Activated CD4-positive, alpha-beta T cell treated with anti-CD3 and anti-CD28 coated beads, Interleukin-2, amount 50 U/mL, for 16 hours (primary cell): ENCODE results near the gene TRIM5.
"Not testable (repeated sequence)": the region's sequence is repeated elsewhere in the genome, so short reads cannot be mapped to it uniquely, and the experiment has no call there.

Source experiments
- DNase-seq: peaks from one replicate; pipeline ENCODE4 v3.0.0-alpha.2; 2020

TRIM5 gene, protein sequence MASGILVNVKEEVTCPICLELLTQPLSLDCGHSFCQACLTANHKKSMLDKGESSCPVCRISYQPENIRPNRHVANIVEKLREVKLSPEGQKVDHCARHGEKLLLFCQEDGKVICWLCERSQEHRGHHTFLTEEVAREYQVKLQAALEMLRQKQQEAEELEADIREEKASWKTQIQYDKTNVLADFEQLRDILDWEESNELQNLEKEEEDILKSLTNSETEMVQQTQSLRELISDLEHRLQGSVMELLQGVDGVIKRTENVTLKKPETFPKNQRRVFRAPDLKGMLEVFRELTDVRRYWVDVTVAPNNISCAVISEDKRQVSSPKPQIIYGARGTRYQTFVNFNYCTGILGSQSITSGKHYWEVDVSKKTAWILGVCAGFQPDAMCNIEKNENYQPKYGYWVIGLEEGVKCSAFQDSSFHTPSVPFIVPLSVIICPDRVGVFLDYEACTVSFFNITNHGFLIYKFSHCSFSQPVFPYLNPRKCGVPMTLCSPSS

DNA sequence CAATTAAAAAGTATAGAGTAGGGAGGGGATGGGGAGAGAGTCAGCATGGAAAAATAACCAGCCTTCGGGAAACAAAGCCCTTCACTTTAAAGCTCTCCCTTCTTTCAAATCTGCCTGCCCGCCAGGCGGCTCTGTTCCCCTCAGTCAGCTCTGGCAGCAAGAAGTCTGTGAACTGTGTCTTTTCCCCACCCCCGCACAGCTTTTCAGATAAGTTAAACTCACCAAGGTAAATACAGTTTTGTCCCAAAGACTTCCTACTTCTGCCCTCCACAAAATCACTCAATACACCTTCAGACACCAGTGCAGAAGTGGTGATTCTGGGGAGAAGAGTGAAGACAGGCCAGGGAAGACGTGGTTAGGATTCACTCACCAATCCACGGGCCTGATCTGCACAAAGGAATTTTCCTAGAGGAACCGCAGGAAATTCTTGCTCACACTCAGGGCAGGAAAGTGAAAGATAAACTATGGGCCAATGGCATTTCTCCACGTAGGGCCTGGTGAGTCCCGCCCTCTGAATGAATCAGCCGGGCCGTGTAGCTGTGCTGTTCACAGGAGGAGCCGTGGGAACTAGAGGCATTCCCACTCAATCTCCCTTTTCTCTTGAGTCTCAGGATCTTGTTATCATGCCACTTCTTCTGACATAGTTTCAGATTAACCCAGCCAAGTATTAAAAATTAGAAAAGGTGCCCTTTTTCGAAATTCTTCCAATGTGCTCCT, at the start of gene TRIM5:
Gene TRIM5 (minus strand): TSS at position 429 of the 717 bp plus-strand sequence. CDS start 4,897 bp downstream, outside the sequence.
- peak; percentile 84 for DNase-seq

DNA sequence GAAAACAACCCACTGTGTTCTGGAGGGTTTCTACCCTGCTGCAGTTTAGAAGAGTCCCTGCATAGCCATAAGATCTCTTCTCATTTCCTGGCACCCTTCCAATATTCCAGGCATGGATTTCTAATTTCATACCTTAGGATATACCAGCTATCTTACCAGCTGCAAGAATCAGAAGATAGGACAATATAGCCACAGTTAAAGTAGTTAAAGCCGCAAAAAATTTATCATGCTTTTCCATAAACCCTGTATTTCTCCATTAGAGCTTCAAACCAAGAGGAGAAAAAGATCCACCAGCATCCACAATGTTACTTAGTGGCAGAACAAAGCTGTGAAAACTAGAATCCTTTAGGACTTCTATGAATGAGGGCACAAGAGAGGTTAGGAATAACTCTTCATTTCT, 42.8 kb upstream of the TRIM5 start:
- DNase-seq: no peak

DNA sequence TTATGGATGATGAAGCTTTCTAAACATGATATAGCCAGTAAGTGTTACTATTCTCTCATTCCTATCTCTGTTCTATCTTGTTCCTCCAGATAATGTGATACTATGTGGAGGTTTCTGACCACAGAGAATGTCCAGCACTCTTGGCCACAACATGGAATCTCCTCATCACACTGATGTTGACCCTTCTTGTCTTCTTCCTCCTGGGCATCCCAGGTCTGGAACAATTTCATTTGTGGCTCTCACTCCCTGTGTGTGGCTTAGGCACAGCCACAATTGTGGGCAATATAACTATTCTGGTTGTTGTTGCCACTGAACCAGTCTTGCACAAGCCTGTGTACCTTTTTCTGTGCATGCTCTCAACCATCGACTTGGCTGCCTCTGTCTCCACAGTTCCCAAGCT, 41.5 kb upstream of the TRIM5 start:
- no peak for DNase-seq

DNA sequence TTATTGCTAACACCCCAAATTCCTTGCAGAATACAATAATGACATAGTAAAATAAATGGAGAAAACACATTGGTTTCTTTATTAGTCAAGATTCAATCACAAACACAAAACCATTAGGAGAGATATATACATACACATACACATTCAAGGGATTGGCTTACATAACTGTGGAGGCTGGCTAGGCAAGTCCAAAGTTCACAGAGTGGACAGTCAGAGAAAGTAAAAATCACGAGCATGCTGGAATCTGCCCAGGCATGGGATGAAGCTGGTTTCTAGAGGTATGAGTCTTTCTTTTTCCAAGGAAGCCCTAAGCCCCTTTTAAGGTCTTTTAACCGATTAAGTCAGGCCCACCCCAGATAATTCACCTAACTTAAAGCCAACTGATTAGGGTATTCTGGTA, 37.7 kb upstream of the TRIM5 start:
- no peak for DNase-seq

DNA sequence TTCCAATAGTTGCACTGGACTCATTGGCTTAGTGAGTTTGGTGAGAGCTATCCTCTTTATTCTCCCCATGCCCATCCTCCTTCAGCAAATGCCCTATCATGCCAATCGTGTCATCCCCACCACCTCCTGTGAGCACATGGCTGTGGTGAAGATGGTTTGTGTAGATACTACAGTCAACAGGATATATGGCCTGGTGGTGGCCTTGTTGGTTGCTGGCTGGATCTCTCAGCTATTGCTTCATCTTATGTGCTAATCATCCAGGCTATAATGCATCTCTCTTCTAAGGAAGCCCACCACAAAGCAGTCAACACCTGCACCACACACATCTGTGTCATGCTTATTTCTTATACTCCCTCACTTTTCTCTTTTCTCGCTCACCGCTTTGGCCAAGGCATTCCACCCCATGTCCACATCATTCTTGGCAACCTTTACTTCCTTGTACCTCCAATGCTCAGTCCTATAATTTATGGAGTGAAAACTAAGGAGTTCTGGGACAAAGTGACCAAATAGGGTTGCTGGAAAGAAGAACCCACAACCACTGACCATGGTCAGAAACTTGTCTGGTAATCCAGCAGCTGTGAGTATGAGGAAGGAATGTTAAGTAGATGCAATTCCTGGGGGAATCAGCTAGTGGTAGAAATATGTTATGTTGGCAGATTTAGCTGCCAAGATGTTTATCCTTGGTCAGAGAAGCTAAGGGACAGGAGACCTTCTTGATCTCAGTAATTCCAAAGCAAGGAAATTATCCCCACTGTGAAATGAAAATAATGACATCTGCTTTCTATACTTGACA, 35.0 kb upstream of the TRIM5 start:
- DNase-seq: no peak

DNA sequence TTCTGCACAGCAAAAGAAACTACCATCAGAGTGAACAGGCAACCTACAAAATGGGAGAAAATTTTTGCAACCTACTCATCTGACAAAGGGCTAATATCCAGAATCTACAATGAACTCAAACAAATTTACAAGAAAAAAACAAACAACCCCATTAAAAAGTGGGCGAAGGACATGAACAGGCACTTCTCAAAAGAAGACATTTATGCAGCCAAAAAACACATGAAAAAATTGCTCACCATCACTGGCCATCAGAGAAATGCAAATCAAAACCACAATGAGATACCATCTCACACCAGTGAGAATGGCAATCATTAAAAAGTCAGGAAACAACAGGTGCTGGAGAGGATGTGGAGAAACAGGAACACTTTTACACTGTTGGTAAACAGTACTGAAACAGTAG, 31.6 kb upstream of the TRIM5 start:
- not testable (repeated sequence) for DNase-seq

DNA sequence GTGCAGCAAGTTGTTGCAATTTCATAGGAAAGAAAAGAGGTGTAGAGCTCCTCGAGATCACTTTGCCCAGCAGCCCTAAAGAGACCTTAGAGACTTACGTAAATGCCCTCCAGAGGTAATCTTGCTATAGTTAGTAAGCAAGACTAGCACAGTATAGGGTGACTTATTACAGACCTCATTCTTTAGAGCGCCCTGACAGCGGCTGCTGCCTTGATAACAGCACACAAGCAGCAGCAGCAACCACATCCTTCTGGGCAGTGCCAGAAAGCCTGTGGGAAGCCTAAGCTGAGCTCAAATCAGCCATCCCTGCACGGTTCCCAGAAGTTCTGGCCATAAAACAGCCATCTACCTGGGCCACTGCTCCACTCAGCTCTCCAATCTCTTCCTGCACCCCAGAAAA, 28.8 kb upstream of the TRIM5 start:
- no peak for DNase-seq

DNA sequence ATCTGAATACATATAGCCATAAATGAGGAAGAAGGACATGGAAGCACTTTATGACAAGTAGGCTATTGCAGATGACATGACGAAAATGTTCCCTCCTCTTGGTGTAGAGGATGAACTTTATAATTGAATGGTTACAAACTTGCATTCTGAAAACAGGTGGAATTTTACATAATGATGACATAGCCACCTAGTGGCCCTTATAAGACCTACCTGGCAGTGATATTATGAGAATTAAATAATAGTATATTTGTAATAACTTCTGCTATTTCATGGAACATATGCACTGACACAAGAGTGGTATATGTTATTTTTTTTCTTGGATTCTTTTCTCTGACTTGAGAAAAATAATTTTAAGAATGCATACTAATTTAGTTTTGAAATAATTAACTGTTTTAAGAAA, 27.6 kb upstream of the TRIM5 start:
- no peak for DNase-seq

DNA sequence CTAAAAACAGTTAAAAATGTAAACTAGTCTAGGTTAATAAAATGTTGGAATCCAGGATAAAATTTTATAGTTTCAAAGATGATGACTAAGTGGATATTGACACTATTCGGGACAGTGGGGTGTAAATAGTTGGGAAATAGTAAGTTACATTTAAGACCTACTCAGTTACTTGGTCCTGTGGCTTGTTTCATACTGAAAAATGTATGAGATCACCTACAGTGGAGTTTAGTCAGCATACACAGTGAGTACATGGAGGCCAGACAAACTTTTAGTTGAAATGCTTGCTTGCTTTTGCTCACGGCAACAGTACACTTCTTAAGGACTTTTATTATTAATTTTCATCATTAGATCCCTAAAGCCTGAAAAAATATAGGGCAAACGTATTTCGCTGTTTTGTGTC, 20.8 kb upstream of the TRIM5 start:
- no peak for DNase-seq

DNA sequence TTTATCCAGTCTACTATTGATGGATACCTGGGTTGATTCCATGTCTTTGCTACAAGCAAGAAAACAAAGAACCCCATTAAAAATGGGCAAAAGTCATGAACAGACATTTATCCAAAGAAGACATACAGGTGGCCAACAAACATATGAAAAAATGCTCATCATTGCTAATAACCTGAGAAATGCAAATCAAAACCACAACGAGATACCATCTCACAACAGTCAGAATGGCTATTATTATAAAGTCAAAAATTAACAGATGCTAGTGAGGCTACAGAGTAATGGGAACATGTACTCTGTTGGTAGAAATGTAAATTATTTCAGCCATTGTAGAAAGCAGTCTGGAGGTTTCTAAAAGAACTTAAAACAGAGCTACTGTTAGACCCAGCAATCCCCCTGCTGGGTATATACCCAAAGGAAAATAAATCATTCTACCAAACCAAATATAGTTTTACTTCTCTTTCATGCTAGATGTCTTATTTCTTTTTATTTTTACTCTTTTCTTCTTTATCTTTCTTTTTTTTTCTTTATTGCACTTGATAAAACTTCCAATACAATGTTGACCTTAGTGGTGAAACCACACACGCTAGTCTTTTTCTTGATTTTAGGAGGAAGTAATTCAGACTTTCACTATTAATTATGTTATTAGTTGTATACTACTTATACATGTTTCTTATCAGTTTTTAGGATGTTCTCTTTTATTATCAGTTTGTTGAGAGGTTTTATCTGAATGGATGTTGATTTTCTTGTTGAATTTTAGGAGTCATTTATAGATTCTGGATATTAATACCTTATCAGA, 19.1 kb upstream of the TRIM5 start:
- DNase-seq: no peak

DNA sequence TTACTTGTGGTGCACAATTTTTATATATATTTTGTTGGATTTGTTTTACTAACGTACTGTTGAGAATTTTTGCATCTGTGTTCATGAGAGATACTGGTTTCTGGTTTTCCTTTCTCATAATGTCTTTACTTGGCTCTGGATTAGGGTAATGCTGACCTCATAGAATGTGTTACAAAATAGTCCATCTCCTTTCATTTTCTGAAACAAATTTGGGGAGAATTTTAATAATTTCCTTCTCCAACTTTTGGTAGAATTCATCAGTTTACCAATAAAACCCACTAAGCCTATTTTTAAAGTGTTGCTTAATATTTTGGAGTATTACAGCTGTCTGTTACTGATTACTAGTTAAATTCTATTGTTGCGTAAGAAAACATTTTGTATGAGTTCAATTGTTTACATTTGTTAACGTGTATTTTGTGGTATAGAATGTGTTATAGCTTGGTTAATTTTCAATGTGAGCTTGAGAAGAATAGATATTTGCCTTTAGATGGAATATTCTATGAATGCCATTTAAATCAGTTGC, 16.2 kb upstream of the TRIM5 start:
- DNase-seq: no peak

DNA sequence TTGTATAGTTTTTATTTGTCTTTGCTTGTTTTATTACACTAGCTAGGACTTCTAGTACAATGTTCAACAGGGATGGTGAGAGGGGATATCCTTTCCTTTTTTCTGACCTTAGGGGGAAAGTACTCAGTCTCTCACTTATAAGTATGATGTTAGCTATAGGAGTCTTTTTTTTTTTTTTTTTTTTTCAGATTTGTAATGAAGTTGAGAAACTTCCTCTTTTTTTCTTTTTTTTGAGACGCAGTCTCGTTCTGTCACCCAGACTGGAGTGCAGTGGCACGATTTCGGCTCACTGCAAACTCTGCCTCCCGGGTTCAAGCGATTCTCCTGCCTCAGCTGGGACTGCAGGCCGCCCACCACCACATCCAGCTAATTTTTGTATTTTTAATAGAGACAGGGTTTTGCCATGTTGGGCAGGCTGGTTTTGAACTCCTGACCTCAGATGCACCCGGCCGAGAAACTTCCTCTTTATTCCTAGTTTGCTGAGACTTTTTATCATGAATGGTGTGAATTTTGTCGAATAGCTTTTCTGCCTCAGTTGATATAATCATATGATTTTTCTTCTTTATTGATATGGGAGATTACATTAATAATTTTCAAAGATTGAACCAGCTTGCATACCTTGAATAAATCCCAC, 15.7 kb upstream of the TRIM5 start:
- no peak for DNase-seq

DNA sequence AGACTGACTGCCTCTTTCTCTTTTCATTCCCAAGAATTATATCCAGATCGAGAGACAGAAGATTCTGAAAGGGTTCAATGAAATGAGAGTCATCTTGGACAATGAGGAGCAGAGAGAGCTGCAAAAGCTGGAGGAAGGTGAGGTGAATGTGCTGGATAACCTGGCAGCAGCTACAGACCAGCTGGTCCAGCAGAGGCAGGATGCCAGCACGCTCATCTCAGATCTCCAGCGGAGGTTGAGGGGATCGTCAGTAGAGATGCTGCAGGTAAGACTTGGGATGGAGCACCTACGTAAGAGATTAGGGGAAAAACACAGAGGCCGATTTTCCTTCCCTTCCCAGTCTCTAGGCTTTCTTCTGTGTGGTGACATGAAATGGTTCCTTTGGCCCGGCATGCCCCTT, 13.4 kb upstream of the TRIM5 start:
- DNase-seq: no peak

DNA sequence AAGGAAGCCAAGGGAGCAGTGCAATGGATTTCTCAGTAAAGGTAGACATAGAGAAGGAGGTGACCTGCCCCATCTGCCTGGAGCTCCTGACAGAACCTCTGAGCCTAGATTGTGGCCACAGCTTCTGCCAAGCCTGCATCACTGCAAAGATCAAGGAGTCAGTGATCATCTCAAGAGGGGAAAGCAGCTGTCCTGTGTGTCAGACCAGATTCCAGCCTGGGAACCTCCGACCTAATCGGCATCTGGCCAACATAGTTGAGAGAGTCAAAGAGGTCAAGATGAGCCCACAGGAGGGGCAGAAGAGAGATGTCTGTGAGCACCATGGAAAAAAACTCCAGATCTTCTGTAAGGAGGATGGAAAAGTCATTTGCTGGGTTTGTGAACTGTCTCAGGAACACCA, 11.3 kb upstream of the TRIM5 start:
- DNase-seq: no peak

DNA sequence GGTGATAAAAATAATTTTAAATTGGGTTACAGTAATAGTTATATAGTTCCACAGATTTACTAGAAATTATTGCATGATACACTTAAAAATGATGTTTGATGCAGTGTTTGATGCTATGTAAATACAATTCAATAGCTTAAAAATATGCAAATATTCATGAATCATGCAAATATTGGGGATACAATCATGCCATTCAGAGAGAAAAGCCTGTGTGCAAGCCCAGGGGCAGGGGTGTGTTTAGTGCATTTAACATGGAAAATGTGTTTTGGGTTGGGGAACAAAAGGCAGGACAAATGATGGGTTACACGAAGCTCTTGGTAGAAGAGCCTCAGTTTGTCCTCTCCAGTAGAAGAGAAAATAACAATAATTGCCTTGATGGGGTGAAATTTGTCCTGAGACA, 10.7 kb upstream of the TRIM5 start:
- no peak for DNase-seq

DNA sequence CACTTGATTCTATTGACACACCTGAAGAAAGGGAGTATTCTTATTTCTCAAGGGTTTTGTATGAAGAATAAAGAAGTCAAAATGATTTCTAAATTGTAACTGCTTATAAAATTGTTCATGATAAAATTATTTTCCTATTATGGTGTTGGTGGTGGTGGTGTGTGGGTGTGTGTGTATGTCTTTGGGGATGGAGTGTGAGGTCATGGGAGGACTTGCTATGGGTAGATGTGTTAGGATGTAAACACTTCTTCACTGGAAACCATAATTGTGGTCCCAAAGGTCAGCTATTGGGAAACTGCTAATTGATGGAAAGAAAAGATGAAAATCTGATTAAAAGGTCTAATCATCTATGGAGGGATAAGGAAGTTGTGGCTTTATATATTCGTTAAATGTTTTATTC, 9.8 kb upstream of the TRIM5 start:
- DNase-seq: no peak

DNA sequence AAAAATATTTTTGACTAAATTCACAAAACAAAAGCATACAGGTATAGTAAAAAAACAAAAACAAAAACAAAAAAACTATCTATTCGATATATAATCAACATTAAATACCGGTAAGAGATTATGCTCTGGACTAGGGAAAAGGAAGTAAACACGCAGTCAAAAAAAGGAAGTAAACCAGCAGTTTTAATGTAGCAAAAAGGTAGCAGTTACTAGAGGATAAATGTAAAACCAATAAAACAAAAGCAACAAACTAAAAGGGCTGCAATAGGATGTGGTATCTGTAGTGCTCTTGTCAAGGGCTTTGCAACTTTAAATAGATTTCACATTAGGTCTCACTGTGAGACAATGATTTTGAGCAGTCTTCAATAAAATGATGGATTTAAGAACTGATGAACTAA, 7.1 kb upstream of the TRIM5 start:
- no peak for DNase-seq

DNA sequence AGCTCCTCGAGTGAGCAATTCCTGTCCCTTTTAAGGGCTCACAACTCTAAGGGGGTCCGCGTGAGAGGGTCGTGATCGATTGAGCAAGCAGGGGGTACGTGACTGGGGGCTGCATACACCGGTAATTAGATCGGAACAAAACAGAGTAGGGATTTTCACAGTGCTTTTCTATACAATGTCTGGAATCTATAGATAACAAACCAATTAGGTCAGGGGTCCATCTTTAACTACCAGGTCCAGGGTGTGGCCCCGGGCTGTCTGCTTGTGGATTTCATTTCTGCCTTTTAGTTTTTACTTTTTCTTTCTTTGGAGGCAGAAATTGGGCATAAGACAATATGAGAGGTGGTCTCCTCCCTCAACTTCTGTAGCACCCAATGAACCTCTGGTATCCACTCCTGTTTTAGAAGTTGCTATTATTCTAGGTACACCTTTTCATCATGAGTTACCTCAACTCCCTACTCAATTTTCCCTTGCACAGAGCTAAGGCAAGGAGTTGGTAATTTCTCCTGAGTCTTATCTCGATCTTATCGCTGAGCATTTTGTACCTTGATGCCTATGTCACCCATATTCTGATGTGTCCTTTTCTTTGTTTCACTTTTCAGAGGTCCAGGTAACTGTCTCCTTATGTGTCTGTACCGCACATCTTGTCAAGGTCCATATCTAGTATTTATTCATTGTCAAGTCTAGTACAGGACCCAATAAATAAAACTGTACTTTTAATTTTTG, 6.5 kb upstream of the TRIM5 start:
- DNase-seq: not testable (repeated sequence)

DNA sequence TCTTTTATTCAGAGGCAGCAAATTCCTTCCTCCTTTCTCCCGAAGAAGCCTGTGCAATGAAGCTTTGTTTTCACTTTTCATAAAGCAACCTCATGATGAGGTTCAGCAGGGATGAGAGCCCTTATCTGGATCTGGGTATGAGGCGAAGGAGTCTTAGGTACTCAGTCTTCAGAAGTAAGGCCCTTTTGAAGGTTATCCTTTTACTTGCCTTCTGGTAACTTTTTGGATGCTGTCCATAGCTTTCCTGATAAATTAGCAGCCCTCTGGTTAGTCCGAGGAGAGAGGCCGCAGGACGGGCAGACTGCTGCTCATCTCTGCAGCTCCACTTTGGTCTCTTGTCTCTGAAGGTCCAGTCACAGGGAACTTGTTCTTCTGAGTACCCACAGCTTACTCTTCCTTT, 5.9 kb upstream of the TRIM5 start:
- DNase-seq: no peak

DNA sequence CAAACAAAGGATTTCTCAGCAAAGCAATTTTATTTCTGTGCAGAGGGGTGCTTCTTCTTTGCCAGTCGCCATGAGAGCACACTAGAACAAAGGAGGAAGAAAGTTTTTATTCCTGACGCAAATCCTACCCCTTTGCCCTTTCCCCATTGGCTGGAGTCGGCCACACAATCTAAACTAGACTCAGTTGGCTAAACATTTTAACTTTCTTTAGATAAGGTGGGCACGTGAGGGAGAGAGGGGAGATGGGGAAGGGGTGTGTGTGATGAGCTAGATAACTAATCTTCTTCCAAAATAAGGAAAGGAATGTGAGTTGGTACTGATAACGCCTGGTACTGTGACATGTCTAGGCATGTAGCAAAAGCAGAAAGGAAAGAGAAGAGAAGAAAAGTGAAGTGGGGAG, 5.3 kb upstream of the TRIM5 start:
- no peak for DNase-seq

DNA sequence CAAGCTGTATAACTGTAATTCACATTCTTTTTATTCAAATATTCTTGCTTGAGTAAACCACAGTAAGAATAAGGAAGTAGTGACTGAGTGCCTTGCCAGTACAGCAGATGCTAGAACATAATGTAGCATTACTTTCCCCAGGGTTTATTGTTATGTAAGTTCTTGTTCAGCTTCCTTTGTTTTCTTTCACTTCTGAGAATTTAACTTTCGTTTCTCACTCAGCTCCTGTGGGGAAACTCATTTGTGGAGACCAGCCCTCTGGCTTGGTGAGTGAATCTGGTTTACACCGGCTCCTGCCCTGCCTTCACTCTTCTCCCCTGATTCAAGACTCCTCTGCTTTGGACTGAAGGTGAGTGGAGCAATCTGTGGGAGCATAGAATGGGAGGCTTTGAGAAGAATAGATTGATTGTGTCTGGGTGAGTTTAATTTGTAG, 4.7 kb upstream of the TRIM5 start, which contains the start of gene TRIM22:
Gene TRIM22 (plus strand): TSS at position 240 of the 433 bp plus-strand sequence. CDS start 6,443 bp downstream, outside the sequence.
- DNase-seq: peak; percentile 85
